ENCODE results near the gene FAU.
A peak's percentile ranks its signal among the peaks of the same experiment; 100 is the strongest.

FAU gene

GRCh38 chr11:65113361-65113756, 8.6 kb downstream of the FAU start:
- H3K27ac ChIP-seq = peak overlapping the region; percentile 100
- TF ChIP-seq CTCF (conservative IDR thresholded peaks at IDR 0.05) = no peak

GRCh38 chr11:65112546-65113360, 9.2 kb downstream of the FAU start:
- peak; percentile 100 for TF ChIP-seq CTCF (conservative IDR thresholded peaks at IDR 0.05)
- peak overlapping the region; percentile 100 for H3K27ac ChIP-seq

- TF ChIP-seq CTCF (conservative IDR thresholded peaks at IDR 0.05) = no peak
- H3K27ac ChIP-seq = peak within 1 kb of the TSS; percentile 100
These were observed 10.0 kb downstream of the FAU start, which contains the start of gene TM7SF2 for GRCh38 chr11:65111744-65112545. TSS of gene TM7SF2 (plus strand) at chr11:65111872. CDS start at chr11:65112016, 144 bp downstream.

- no peak for TF ChIP-seq CTCF (conservative IDR thresholded peaks at IDR 0.05)
- peak overlapping the region; percentile 100 for H3K27ac ChIP-seq
These were observed 10.7 kb downstream of the FAU start for GRCh38 chr11:65111159-65111743.

GRCh38 chr11:65110354-65110861, 11.5 kb downstream of the FAU start:
- peak overlapping the region; percentile 100 for H3K27ac ChIP-seq
- peak; percentile 100 for TF ChIP-seq CTCF (conservative IDR thresholded peaks at IDR 0.05)

- no peak for TF ChIP-seq CTCF (conservative IDR thresholded peaks at IDR 0.05)
- H3K27ac ChIP-seq = peak overlapping the region; percentile 100
These were observed 12.4 kb downstream of the FAU start for GRCh38 chr11:65109231-65110198.
